HEK293 (cell line): ENCODE results near the gene WASF2.

Experiments
- CTCF ChIP-seq: fragments of 450-650 bp; formaldehyde crosslinking; IDR thresholded peaks from 2 replicates; pipeline ENCODE4 v1.5.1; 2016; ENCODE audit warnings: missing biosample characterization, missing genetic modification characterization
- KLF1 ChIP-seq: fragments of 450-650 bp; formaldehyde crosslinking; IDR thresholded peaks from 2 replicates; pipeline ENCODE4 v1.5.1; 2016; ENCODE audit warnings: missing biosample characterization, missing genetic modification characterization
- KLF16 ChIP-seq: fragments of 450-650 bp; formaldehyde crosslinking; IDR thresholded peaks from 2 replicates; pipeline ENCODE4 v1.5.1; 2017; ENCODE audit warnings: missing biosample characterization, missing genetic modification characterization
- MEIS1 ChIP-seq: sonication (generic); formaldehyde crosslinking; IDR thresholded peaks from 2 replicates; pipeline ENCODE4 v1.8.1; 2022; ENCODE audit warnings: missing genetic modification reagents, mild to moderate bottlenecking, borderline replicate concordance
- ZBTB1 ChIP-seq: fragments of 450-650 bp; formaldehyde crosslinking; IDR thresholded peaks from 2 replicates; pipeline ENCODE4 v1.5.1; 2016; ENCODE audit warnings: missing biosample characterization, missing genetic modification characterization
- ZNF10 ChIP-seq: fragments of 450-650 bp; formaldehyde crosslinking; IDR thresholded peaks from 2 replicates; pipeline ENCODE4 v1.5.1; 2017; ENCODE audit warnings: missing biosample characterization, missing genetic modification characterization
- ZNF23 ChIP-seq: fragments of 450-650 bp; formaldehyde crosslinking; IDR thresholded peaks from 2 replicates; pipeline ENCODE4 v1.5.1; 2016; ENCODE audit warnings: missing biosample characterization, missing genetic modification characterization, borderline replicate concordance
- ZNF311 ChIP-seq: fragments of 450-650 bp; formaldehyde crosslinking; IDR thresholded peaks from 2 replicates; pipeline ENCODE4 v1.5.1; 2017; ENCODE audit warnings: missing biosample characterization, missing genetic modification characterization, borderline replicate concordance
- ZNF398 ChIP-seq: fragments of 450-650 bp; formaldehyde crosslinking; IDR thresholded peaks from 2 replicates; pipeline ENCODE4 v1.5.1; 2017; ENCODE audit warnings: missing biosample characterization, missing genetic modification characterization
- ZNF404 ChIP-seq: fragments of 450-650 bp; formaldehyde crosslinking; IDR thresholded peaks from 2 replicates; pipeline ENCODE4 v1.5.1; 2017; ENCODE audit warnings: missing biosample characterization, missing genetic modification characterization
- ZNF423 ChIP-seq: fragments of 450-650 bp; formaldehyde crosslinking; IDR thresholded peaks from 2 replicates; pipeline ENCODE4 v1.5.1; 2016; ENCODE audit warnings: missing biosample characterization, missing genetic modification characterization
- ZNF76 ChIP-seq: fragments of 450-650 bp; formaldehyde crosslinking; IDR thresholded peaks from 2 replicates; pipeline ENCODE4; 2016; ENCODE audit warnings: low read depth, missing biosample characterization, missing genetic modification characterization, borderline replicate concordance
- ZNF785 ChIP-seq: fragments of 450-650 bp; formaldehyde crosslinking; IDR thresholded peaks from 2 replicates; pipeline ENCODE4 v1.5.1; 2016; ENCODE audit warnings: missing biosample characterization, missing genetic modification characterization
- ZNF830 ChIP-seq: fragments of 450-650 bp; IDR thresholded peaks from 2 replicates; pipeline ENCODE4 v1.5.0; 2018; ENCODE audit warnings: missing biosample characterization, missing genetic modification characterization, low read depth, mild to moderate bottlenecking, moderate library complexity

- no peak for TF ChIP-seq ZNF10 (tag by site-specific recombination)
- no peak for TF ChIP-seq CTCF
- no peak for TF ChIP-seq MEIS1 (CRISPR knock-in tag)
- TF ChIP-seq ZNF404 (tag by site-specific recombination) = no peak
- TF ChIP-seq ZNF76 (tag by site-specific recombination) = no peak
- TF ChIP-seq ZNF423 (tag by site-specific recombination) = no peak
- TF ChIP-seq ZBTB1 (tag by site-specific recombination) = no peak
- TF ChIP-seq ZNF23 (tag by site-specific recombination) = no peak
- no peak for TF ChIP-seq KLF16
- no peak for TF ChIP-seq KLF1 (tag by site-specific recombination)
- no peak for TF ChIP-seq ZNF830 (tag by site-specific recombination)
- no peak for TF ChIP-seq ZNF785 (tag by site-specific recombination)
- no peak for TF ChIP-seq ZNF311 (tag by site-specific recombination)
- no peak for TF ChIP-seq ZNF398
Observed at GRCh38 chr1:27521336-27521831, 31.4 kb upstream of the WASF2 start.
